ENCODE measurements around the gene PCNX1. TPM values are rescaled to one million over a fixed set of nuclear protein-coding genes. Genes with fewer than 3 reads are reported as not detected.
"Not testable (repeated sequence)": the region's sequence is repeated elsewhere in the genome, so short reads cannot be mapped to it uniquely, and the experiment has no call there.

Gene PCNX1
- 15.0 and 18.0 TPM in 2 replicates for total RNA-seq

- DNase-seq (ENCODE audit: low read depth) = no peak
- peak within 1 kb of the TSS; percentile 89 for H3K4me3 ChIP-seq (ENCODE audit: low read depth, low read length)
- TF ChIP-seq CTCF (conservative IDR thresholded peaks at IDR 0.05; ENCODE audit: low read depth, low read length) = peak; percentile 73
Measured at GRCh38 chr14:70907176-70907995, at the start of gene PCNX1. TSS of gene PCNX1 (plus strand) at chr14:70907459. CDS start at chr14:70907851, 392 bp downstream.

GRCh38 chr14:70857496-70857890 is 49.8 kb upstream of the PCNX1 start:
- DNase-seq (ENCODE audit: low read depth) = no peak
- no peak overlapping the region for H3K4me3 ChIP-seq (ENCODE audit: low read depth, low read length)
- no peak for TF ChIP-seq CTCF (conservative IDR thresholded peaks at IDR 0.05; ENCODE audit: low read depth, low read length)

- no peak for TF ChIP-seq CTCF (conservative IDR thresholded peaks at IDR 0.05; ENCODE audit: low read depth, low read length)
- DNase-seq (ENCODE audit: low read depth) = no peak
- no peak overlapping the region for H3K4me3 ChIP-seq (ENCODE audit: low read depth, low read length)
Measured at GRCh38 chr14:70858641-70859040, 48.6 kb upstream of the PCNX1 start.

- not testable (repeated sequence) for DNase-seq (ENCODE audit: low read depth); H3K4me3 ChIP-seq (ENCODE audit: low read depth, low read length)
Measured at GRCh38 chr14:70866992-70867391, 40.3 kb upstream of the PCNX1 start.

GRCh38 chr14:70871001-70871400 is 36.3 kb upstream of the PCNX1 start:
- no peak for DNase-seq (ENCODE audit: low read depth)
- H3K4me3 ChIP-seq (ENCODE audit: low read depth, low read length) = no peak overlapping the region
- TF ChIP-seq CTCF (conservative IDR thresholded peaks at IDR 0.05; ENCODE audit: low read depth, low read length) = no peak

- TF ChIP-seq CTCF (conservative IDR thresholded peaks at IDR 0.05; ENCODE audit: low read depth, low read length) = no peak
- H3K4me3 ChIP-seq (ENCODE audit: low read depth, low read length) = no peak overlapping the region
- no peak for DNase-seq (ENCODE audit: low read depth)
Measured at GRCh38 chr14:70871863-70872677, 35.2 kb upstream of the PCNX1 start.

GRCh38 chr14:70872678-70873020 is 34.6 kb upstream of the PCNX1 start:
- no peak overlapping the region for H3K4me3 ChIP-seq (ENCODE audit: low read depth, low read length)
- DNase-seq (ENCODE audit: low read depth) = no peak
- no peak for TF ChIP-seq CTCF (conservative IDR thresholded peaks at IDR 0.05; ENCODE audit: low read depth, low read length)

Data from epithelial cell of proximal tubule (primary cell).